NCI-H2081 treated with DMSO at 0.1 percent for 48 hours (cell line): Measurements from ENCODE around the gene C19orf67.
A peak's percentile ranks its signal among the peaks of the same experiment; 100 is the strongest.

Experiments used
- DNase-seq: peaks from one replicate; lab custom pipeline; 2025; lab: John Stamatoyannopoulos, UW

The C19orf67 gene

DNA sequence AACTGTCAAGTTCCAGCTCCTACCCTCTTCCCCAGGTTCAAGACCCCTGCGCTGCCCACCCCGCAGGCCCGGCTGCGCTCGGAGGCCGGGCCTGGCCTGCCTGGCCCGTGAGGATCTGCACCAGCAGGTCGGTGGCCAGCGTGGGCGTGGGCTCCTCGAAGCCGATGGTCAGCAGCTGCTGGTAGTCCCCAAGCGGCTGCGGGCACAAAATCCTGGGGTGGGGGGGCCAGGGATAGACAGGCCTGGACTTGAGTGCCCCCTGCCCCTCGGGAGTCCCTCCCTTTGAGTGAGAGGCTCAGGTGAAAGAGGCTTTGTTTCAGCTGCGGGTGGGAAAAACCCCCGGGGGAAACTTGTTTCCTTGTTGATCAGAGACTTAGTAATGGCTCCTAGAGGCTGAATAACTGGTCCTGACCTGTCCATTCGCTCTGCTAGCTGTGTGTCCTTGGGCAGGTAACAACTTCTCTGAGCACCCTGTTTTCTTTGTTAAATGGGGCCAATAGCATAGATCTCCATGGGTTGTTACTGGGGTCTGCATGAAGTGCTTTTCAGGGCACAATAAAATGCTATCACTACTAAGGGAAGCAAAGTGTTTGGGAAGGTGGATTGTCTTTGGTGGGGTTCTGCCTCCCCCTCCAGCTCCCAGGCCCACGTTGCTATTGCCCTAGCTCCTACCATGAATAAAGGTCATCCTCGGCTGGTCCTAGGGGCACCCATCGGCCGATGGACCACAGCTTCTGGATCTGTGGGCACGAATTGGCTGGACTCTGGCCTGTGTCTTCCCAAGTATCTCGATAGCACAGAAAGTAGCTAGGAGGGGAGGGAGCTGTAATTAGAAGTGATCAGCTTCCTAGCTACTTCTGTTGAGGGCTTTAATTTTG, 3.5 kb downstream of the C19orf67 start:
- DNase-seq, result no peak

DNA sequence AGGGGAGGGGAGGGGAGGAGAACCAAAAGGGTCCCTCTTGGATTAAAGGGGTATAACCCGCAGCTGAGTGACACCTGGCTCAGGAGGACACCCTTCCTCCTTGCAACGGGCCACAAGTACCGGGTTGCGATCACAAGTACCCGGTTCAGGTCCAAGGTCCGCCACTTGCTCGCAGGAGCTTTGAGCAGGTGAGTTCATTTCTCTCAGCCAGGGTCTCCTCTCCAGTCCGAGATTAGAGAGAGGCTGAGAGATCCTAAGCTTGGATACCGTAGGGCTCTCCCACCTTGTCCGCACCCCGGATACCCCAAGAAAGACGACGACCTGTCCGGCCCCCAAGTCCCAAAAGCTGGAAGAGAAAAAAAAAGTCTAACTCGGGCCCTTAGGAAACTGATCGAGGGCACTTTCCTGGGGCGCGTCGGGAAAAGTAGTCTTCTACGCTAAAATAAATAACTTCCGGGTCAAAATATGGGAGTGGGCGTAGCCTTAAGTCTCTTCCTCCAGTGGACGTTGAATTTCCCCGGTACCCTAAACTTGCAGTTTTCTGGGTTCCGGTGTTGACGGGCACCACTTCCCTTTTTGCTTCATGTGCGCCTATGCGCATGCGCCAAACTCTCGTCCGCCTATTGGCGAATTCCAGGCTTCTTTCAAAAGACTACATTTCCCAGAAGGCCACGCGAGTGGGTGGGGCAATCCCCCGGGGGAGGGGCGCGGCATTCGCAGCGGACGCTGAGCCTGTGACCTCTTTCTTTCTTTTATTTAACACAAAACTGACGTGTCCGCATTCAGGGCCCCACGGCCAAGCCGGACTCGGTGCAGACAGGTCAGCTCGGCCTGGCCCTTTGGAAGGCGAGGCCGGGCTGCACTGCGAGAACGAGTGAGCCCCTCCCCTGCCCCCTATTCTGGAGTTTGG, 4.4 kb downstream of the C19orf67 start:
- DNase-seq, result peak; percentile 96

DNA sequence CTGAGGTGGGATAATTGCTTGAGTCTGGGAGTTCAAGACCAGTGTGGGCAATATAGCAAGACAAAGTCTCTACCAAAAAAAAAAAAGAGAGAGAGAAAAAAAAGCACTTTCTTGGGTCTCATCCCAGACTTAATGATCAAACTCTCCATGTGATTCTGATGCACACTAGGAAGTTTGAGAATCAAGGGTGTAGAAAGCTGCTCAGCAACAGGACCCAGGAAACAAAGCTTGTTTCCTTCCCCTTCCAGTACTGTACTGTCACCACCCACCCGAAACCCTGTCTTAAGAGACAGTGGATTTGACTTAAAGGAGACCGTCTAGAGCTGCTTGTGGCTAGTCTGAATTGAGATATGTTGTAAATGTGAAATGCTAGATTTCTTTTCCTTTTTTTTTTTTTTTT, 7.2 kb downstream of the C19orf67 start:
- no peak for DNase-seq

DNA sequence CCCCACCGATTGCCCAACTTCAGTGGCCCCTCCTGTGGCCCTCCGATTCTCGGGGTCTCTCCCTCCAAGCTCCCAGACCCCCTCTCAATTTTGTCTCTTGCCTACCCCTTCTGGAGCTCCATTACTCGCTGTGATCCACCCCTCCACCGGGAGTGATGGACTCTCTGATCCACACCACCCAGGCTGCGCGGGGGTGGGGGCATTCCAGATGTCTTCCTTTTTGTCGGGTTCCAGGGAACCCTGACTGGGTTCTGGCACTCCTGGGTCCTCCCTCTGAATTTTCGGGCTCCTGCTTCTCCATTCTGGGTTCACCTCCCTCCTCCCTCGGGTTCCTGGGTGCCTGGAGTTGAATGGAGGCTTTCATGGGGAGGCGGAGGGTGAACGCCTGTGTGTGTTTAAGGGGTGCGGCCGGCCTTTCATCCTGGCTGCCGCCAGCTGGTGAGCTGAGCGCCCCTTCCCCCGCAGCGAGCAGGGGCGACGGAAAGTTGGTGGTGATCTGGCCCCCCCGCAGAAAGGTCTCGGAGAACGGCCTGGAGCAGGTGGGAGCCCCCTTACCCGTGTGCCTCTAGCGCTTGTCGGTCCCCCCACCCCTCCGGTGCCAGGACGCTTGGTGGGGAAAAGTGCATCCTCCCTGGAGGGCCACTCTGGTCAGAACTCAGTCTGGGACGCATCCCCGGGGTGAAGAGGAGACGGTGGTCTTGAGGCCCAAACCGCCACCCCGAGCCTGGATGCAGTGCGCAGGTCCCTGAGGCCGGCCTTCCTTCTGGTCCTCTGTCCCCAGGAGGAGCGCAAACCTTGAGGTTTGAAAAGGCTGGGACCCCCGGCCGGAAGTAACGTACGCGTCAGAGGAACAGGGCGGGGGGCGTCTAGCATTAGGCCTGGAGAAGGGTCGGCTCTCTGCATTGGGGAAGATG, 11.4 kb downstream of the C19orf67 start:
- no peak for DNase-seq

DNA sequence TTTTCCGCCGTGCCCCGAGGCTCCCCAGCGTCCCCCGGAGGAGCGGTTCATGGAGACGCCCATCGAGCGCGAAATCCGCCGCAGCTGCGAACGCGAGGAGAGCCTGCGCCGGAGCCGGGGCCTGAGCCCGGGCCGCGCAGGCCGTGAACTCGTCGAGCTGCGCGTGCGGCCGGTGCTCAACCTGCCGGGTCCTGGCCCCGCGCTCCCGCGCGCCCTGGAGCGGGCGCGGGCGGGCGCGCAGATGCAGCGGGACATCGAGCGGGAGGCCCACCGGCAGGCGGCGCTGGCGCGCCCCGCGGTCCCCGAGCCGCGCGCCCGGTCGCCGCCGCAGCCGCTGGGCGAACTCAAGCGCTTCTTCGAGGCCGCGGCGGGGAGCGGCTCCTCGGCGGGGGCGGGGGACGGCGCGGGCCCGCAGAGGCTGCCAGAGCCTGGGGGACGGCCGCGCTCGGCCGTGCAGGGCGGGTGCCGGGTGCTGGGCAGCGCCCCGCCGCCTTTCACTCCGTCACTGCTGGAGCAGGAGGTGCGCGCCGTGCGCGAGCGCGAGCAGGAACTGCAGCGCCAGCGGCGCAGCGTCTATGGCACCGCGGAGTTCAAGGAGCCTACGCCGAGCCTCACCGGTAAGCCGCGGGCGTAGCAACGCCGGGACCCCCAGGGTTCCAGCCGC, 12.2 kb downstream of the C19orf67 start:
- DNase-seq, result no peak

DNA sequence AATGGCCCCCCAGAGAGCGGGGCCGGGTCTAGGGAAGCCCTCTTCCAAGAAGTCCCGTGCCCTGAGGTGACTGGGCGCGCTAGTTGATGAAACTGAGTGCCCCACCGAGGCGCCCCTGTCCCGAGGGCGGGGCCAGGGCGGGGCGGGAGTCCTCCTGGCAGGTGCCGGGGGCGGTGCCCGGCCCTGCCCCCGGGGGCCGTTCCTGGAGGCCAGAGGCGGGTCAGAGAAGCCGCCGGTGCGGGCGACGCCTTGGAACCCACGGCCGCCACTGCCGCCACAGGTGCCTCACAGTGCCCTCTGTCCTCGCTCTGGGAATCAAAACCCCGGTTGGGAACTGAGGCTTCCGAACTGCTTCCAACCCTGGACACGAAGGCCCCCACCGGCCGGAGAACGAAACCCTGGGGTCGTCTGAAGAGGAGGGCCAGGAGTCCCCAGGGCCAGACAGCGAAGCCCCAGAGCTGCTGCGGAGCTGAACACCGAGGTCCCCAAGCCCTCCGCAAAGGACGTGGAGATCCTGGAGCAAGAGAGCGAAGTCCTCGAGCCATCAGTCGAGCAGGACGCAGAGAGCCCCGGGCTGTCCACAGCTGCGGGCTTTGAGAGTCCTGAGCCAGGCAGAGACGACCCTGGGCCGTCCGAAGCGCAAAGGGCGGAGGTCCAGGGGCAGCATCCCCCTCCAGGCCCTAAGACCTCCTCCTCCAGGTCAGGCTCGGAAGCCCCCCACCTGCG, 12.9 kb downstream of the C19orf67 start, which contains the start of gene MISP3:
Gene MISP3, plus strand, starts transcription at position 252 of the 726 bp plus-strand sequence. CDS start 524 bp downstream, outside the sequence.
- no peak for DNase-seq

DNA sequence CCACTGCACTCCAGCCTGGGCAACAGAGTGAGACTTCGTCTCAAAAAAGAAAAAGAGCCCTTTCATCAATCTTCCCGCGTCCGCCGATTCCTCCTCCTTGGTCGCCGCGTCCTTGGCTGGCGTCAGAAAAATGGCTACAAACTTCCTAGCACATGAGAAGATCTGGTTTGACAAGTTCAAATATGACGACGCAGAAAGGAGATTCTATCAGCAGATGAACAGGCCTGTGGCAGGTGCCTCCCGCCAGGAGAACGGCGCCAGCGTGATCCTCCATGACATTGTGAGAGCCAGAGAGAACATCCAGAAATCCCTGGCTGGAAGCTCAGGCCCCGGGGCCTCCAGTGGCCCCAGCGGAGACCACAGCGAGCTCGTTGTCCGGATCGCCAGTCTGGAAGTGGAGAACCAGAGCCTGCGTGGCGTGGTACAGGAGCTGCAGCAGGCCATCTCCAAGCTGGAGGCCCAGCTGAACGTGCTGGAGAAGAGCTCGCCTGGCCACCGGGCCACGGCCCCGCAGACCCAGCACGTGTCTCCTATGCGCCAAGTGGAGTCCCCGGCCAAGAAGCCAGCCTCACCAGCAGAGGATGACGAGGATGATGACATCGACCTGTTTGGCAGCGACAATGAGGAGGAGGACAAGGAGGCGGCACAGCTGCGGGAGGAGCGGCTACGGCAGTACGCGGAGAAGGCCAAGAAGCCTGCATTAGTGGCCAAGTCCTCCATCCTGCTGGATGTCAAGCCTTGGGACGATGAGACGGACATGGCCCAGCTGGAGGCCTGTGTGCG, 15.1 kb downstream of the C19orf67 start:
- no peak for DNase-seq

DNA sequence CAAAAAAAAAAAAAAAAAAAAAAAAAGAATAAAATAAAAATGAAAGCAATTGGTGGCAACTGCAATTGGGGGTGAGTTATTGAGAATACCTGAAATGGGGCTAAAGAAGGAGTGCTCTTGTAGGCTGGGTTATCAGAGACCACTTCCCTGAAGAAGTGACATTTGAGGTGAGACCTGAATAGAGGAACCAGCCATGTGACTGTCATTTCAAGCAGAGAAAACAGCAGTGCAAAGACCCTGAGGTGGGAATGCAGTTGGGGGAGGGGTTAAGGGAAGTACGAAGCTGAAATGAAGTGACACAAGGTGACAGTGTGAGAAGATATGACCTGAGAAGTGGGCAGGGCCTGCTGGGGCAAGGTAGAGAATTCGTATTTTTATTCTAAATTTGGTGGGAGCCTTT, 19.4 kb downstream of the C19orf67 start:
- no peak for DNase-seq

DNA sequence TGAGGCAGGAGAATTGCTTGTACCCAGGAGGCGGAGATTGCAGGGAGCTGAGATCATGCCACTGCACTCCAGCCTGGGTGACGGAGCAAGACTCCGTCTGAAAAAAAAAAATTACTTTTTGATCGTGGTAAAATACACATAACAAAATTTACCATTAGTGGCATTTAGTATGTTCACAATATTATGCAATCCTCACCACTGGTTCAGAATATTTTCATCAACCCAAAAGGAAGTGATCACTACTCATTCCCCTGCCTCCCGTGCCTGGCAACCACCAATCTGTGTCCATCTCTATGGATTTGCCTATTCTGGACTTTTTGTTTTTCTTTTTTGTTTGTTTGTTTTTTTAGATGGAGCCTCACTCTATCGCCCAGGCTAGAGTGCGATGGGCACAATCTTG, 22.5 kb downstream of the C19orf67 start:
- DNase-seq, result no peak

DNA sequence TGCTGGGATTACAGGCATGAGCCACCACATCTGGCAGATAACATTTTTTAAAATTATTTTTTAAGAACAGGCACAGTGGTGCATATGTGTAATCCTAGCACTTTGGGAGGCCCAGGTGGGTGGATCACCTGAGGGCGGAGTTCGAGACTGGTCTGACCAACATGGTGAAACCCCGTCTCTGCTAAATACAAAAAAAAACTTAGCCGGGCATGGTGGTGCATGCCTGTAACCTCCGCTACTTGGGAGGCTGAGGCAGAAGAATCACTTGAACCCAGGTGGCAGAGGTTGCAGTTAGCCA, 23.1 kb downstream of the C19orf67 start:
- DNase-seq, result no peak

DNA sequence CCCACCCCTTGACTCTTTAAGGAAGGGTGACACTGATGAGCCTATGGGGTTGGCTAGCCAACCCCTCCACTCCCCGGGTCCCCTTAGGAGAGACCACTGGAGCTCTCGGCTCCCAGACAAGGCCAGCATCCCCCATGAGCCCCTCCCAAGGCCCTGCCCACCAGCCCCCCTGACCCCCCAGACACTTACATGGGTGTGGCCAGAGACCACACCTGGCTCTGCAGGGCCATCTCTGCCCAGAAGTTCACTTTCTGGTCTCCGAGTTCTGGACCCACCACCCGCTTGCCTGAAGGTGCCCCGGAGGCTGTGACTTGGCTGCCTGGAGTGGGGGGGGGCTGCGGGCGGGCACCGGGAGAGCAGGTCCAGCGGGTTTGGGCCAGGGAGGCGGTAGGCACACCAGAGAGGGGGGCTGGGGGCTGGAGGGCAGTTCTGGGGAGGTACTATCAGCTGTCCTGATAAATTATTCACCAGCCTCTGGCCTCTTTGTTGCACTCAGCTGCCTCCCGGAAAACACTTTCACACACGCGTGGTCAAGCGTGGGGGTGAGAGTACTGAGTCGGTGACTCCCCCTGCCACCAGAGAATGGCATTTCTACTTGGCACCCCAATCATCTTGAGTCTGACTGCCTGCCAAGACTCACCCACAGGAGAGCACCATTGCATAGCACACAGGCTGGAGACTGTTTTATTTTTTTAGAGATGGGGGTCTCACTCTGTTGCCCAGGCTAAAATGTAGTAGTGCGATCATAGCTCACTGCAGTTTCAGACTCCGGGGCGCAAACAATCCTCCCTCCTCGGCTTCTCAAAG, 23.6 kb downstream of the C19orf67 start, which contains the start of gene PALM3:
Gene PALM3, minus strand, starts transcription at position 326 of the 807 bp plus-strand sequence. Its CDS starts 96 bp downstream, at position 230.
- no peak for DNase-seq

DNA sequence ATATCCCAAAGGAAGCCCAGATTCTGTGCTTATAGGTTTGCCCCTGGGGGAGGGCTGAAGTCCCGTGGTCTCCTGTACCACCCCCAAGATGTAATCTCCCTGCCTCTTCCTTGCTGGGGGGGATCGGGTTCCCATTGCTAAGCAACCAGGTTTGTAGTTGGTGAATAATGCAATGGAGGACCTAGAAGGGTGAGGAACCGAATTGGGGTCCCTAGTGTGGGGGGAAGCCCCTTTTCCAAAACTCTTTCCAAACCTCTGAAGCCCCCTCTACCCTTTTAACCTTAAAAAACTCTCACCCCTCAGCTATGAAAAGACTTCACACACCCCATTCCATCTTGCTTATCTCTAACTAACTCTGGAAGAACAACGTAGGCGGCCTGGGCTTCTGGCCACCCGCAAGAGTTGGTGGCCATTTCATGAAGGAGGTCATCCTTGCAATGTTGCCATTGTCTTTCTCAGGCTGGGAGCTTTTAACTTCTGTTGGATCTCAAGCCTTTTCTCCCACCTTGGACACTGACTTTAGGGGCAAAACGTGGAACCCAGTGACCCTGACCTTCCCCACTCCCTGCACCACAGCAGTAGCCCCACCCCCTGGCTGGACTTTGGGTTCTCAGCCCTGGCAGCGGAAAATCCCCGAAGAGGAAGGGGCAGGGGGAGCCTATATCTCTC, 24.4 kb downstream of the C19orf67 start:
- DNase-seq, result no peak

DNA sequence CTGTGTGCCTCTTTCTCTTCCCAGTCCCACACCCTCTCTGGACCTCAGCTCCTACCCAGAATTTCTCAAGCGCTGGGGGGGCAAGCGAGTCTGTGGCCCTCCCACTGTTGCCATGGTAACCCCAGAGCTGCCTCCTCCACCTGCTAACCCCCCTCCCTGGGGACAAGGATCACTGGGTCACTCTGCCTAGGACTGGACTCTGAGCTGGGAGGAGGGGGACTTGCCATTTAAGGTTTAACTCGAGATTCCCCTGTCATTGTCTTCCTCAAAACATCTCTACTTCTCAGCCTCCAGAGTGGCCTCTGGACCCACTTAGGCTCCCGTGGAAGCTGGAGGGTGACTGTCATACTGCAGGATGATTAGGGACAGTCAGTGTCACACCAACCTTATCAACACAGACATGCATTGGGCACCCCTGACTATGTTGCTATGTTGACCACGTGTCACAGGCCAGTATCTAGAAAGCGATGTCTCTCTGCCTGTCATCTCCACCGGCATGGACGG, 25.9 kb downstream of the C19orf67 start:
- no peak for DNase-seq

DNA sequence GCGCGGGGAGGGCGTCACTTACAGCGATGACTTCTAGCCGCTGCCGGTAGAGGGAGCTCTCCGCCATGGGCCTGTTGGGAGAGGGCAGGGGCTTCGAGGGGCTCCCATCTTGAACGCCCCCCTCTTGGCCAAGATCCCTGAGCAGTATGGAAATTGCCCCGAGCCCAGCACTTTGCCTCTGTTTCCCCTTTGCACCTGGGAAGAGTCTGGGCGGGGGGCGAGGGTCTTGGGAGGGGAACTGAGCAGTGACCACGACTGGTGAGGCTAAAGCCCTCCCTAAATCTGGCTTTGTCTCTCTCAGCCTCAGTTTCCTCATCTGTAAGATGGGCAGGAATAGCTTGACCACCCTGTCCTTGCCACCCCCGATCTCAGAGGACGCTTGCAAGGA, 26.5 kb downstream of the C19orf67 start:
- DNase-seq, result no peak

DNA sequence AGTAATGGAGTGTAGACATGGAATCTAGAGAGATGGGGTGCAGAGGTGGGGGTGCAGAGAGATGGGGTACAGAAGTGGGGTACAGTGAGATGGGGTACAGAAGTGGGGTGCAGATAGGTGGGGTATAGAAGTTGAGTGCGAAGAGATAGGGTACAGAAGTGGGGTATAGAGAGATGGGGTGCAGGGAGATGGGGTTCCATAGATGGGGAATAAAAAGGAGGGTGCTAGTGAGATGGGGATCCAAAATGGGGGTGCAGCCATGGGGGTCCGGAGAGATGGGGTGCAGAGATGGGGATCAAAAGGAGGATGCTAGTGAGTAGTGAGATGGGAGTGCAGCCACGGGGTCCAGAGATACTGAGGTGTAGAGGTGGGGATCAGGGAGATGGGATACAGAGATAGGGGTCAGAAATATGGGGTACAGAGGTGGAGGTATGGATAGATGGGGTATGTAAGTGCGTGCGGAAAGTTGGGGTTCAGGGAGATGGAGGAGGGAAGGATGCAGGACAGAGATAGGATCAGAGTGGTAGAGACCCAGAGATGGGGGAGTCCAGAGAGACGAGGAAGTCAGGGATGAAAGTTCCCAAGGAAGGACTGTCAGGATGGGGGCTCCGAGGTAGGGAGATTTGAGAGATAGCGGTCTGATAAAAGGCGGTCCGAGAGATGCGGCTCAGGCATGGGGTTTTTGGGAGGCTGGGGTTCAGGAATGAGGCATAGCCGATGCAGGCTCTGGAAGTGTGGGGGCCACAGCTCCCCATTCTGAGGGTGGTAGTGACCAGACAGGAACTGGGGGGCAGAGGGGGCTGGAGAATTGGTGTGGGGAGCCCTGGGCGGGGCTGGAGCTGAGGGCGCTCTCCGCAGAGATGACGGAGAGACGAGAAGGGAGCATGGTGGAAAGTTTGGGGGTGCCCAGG, 27.1 kb downstream of the C19orf67 start:
- no peak for DNase-seq

DNA sequence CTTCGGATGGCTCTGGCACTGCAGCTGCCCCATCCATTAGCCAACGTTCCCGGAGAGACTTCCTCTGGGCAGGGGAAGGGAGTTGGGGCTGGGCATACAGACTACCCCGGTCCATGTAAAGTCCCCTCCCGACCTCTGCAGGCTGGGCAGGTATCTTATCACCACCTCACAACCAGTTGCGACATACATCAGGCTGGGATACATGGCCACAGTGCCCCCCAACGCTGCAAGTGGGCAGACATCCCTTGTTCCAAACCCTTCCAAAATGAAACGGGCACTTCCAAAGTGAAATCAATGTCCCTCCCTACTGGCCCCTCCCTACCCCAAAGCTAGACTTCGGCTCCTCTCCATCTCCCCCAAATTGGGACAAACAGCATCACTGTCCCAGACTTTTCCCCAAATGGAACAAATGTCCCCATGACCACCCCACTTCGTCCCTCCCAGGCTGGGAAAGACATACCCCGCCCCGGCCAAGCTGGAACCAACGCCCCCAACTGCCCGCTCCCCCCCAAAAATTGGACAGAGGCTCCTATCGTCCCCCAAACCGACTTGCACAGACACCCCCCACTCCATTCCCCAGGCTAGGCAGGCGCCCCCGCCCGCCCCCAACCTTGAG, 28.7 kb downstream of the C19orf67 start:
- DNase-seq, result no peak
